Glomerular visceral epithelial cell (primary cell): ENCODE results near the gene ERFE.

Experiments used
- DNase-seq: peaks from one replicate; pipeline ENCODE4 v3.0.0-alpha.2; 2016; ENCODE audit errors: extremely low spot score

The ERFE gene

DNA sequence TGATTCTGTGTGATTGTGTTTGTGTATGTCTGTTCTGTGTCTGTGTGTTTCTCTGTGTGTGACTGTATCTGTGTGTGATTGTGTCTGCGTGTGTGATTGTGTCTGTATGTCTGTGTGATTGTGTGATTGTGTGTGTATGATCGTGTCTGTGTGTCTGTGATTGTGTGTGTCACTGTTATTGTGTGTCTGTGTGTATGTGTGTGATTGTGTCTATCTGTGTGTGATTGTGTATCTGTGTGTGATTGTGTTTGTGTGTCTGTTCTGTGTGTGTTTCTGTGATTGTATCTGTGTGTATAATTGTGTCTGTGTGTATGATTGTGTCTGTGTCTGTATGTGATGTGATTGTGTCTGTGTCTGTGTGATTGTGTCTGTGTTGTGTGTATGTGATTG lies 32.0 kb upstream of the ERFE start:
- DNase-seq: no peak

DNA sequence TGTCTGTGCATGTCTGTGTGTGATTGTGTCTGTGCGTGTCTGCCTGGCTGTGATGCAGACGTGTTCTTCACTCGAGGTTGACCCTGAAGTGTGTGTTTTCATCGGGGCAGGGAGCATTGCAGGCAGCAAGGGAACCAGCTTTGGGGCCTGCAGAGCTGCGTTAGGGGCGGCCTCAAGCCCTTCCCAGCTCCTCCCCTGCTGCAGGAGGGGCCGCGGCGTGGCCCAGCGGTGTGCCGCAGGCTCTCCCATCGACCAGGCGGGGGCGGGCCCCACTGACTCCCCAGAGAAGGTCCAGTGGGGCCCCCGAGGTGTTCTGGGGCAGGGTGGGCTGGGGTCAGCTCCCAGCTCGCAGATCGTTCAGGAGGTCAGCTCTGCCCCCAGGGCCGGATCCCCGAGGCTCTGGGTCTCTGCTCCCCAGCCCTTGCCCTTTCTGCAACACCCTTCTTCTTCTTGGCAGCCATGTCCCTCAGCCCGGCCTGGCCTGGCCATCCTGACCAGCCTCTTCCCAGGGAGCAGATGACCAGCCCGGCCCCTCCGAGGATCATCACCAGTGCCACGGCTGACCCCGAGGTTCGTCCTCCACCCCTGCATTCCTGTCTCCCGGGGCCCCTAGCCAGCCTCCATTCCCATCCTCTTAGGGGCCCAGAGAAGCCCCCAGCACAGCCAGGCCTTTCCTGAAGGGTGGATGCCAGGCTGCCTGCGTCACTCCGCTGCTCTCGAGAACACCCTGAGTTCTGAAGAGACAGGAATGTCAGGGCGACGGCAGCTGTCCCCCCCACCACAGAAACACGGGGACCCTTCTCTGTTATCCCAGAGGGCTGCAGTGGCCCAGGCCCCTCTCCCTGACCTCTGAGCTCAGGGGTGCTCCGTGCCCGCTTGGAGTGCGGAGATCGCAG lies 31.4 kb upstream of the ERFE start:
- DNase-seq: peak; percentile 67

DNA sequence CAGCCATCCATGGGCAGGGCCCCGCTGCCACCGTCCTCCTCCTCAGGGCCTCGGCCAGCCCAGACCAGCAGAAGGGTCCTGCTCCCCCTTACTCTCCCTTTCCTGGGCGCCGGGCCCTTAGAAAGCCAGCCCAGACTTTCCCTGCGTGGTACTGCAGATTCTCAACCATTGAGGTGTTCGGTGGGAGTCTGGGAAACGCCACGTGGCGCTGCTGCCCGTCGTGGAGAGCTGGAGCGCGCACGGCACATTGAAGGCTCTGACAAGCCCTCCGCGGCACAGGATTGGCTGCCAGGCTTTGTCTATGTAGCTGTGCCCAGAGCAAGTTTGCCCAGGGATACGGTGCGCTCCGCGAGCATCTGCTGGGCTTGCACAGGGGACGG lies 30.7 kb upstream of the ERFE start:
- DNase-seq: no peak

- no peak for DNase-seq
Observed at GRCh38 chr2:238128534-238129001, 30.2 kb upstream of the ERFE start.

DNA sequence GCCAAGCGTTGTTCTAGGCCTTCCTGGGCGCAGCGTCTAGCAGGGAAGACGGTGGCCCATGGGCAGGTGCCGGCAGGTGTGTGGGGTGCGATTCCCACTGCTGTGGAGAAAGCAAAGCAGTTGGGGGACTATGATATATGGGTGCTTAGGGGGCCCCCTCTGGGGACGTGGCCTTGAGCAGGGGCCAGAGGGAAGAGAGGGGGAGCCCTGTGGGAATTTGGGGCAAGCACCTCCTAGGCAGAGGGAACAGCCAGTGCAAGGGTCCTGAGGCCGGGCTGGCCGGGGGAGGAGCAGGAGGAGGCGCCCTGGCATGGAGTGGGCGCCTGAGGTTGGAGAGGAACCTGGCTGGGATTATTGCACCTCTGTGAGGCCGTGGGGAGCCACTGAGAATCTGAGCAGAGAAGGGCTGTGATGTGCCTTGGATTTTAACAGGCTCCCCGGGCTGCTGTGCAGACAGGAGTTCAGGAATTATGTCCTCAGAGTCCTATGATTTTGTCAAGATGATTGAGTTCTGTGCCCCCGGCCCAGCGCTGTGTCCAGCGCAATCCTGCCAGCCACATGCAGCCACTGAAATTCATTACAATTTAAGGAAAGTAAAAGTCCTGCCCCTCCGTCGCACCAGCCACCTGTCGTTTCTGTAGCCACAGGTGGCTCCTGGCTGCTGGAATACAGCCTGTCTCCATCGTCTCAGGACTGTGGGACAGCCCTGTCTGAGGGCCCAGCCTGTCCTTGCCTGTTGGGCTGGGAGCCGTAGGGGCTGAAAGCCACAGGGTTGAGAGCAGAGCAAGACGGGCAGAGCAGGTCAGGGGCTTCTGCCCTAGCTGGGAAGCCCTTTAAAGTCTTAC lies 29.4 kb upstream of the ERFE start:
- DNase-seq: no peak

- DNase-seq: no peak
Observed at GRCh38 chr2:238130111-238130695, 28.6 kb upstream of the ERFE start.

- no peak for DNase-seq
Observed at GRCh38 chr2:238130696-238131628, 27.8 kb upstream of the ERFE start.

DNA sequence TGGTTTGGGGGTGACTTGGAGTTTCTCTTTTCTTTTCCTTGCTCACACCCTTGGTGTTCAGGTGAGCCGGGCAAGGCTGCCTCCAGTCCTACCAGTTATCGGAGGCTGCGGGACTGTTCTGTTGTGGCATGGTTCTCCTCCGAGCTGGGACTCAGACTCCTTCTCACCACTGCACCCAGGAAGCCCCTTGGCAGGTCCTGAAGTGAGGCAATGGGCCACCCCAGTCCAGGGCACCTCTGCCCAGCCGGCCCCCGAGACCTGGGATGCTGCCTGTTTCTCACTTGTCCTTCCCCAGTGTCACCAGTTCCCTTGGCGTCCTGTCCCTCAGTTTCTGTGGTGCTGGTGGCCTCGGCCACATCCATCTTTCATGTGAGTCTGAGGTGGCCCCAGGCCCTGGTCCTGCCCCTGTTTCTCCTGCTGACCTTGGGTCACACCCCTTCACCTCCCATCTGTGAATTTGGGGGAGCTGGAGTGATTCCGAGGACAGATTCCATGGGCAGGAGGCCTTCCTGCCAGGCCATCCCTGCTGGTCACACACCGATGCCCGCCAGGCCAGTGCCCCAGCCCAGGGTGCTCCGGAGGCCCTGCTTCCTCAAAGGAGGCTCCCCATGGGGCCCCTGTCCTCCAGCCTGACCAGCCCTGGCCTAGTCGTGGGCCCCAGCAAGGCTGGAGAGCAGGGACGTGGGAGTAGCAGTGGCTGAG lies 26.9 kb upstream of the ERFE start:
- no peak for DNase-seq

DNA sequence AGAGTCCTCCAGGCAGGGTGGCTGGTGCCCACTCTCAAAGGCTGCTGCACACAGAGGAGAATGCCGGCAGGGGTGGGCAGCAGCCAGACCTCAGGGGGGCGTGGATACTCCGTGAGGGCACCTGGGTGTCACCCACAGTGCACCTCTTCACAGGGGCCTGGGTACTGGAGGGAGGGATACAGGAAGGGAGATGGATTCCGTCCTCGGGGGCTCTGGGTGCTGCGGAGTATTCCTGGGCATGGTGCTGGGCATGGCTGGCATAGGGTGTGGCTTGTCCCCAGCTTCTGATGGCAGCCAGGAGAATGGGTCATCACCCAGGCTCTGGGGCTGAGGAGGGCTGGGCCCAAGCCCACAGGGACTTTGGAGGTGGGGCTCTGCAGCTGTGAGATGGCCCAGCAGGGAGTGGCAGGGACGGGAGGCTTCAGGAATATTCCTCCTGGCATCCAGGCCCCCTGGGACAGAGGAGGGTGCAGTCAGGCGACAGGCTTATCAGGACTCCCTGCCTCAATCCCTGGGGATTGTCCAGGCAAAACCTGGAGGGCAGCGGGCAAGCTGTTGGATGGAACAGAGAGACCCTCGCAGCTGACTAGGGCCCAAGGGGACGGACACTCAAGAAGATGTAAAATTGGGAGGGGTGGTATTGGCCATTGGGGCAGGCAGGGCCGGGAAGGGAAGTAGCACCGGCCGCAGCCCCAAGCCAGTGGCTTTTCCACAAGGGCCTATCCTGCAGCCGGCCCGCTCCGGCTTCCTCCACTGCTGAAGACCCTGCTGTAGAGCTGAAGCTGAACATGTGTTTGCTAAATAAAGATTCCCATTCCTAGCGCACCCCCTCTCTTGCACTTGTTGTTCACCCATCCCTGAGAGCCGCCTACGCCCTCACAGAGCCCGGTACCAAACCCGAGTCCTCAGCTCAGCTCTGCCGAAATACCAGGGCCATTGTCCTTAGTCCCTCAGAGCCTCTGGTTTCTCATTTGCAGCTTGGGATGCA lies 26.0 kb upstream of the ERFE start:
- no peak for DNase-seq

DNA sequence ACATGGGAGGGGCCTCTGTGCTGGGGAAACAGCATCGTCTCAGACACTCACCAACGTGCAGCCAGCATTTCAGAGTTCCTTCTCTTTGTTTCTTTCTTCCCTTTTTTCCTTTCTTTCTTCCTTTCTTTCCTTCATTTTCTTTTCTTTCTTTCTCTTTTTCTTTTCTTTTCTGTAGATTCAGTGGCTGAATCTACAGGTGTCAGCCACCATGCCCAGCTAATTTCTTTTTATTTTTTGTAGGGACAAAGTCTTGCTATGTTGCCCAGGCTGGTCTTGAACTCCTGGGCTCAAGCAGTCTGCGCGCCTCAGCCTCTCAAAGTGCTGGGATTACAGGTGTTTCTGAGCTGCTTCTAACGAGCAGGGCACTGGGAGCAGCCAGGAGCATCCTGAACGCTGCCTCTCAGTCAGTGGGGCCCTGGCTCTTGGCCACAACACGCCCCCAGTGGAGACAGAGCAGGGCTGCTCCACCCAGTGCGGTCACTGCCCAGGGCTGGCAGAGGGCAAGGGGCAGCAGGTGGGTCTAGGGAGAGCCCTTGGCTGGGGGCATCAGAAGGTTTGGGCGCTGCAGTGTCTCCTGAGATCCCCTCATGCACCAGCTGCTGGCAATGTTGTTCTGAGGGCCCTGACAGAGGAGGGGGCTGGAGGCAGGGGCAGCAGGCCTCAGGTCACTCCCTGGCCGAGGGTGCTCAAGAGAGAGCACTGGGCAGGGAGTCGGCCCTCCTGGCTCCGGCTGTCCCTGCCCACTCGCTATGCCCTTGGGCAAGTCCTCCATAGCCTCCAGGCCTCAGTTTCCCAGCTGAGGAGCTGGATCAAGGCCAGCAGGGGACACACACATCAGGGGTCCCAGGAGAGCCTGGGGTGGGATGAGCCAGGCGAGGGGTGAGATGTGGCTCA lies 25.0 kb upstream of the ERFE start:
- DNase-seq: no peak

DNA sequence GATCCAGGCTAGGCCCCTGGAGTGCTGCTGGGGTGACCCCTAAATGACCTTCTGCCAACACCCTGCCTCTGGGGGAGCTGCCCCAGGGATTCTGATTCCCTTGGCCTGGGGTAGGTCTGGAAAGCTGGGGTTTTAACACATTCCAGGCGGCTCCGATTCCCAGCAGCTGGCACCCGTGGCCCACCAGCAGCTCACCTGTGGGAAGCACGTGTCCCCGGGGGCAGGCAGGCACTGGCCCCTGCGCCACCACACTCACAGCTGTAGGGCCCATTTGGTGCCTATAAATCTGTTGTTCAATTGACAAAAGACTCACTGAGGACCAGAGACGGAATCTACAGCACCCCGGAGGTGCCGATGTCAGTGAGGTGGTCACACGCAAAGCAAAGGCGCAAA lies 24.4 kb upstream of the ERFE start:
- no peak for DNase-seq

- no peak for DNase-seq
Observed at GRCh38 chr2:238135601-238136150, 23.1 kb upstream of the ERFE start.

GRCh38 chr2:238136820-238137537 lies 21.8 kb upstream of the ERFE start:
- no peak for DNase-seq

DNA sequence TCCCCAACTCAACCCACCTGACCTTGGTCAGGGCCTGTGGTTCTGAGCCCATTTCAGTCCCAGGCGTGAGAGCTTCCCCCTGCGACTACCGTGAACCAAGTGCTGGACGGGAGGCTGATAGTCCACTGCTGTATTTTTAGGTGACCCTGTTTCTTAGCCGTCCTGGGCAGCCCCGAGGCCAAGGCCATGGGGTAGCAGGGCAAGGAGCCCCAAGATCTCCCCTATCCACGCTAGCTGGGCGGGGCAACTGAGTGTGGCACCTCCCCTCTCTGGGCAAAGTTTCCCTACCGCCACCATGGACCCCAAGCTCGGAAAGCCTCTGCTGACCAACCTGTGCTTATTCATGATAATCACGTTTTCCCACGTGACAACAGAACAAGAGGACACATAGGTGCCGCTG lies 20.9 kb upstream of the ERFE start:
- DNase-seq: no peak

GRCh38 chr2:238138331-238139195 lies 20.2 kb upstream of the ERFE start, which contains the start of gene KLHL30:
TSS of gene KLHL30 (plus strand) at chr2:238138668. CDS start at chr2:238140755, 2,087 bp downstream.
- no peak for DNase-seq
